Tibial nerve (tissue), 4 donors: ENCODE results near the gene TTC16. TPM values are rescaled to one million over a fixed set of nuclear protein-coding genes. Genes with fewer than 3 reads are reported as not detected.

Experiments
- DNase-seq, 2 donors: peaks; one replicate each; pipeline ENCODE4 v3.0.0-alpha.2; 2019; ENCODE audit warnings: low spot score in 2 of 2
- H3K27ac ChIP-seq, 4 donors: fragments of 200-600 bp; sonication (generic) in 3 of 4; one replicate each; pipeline ENCODE4 v1.5.1; 2017 to 2019; ENCODE audit warnings: mild to moderate bottlenecking in 1 of 4
- H3K27me3 ChIP-seq, 2 donors: fragments of 200-600 bp; sonication (generic) in 1 of 2; one replicate each; pipeline versions ENCODE4 v1.5.1 to v1.6.0; 2017 to 2019
- H3K36me3 ChIP-seq, 3 donors: fragments of 200-600 bp; sonication (generic); one replicate each; pipeline ENCODE4 v1.5.1; 2018 to 2019
- H3K4me1 ChIP-seq, 4 donors: fragments of 200-600 bp; sonication (generic) in 3 of 4; one replicate each; pipeline ENCODE4 v1.5.1; 2017 to 2019
- H3K4me3 ChIP-seq, 4 donors: fragments of 200-600 bp; sonication (generic) in 3 of 4; one replicate each; pipeline ENCODE4 v1.5.1; 2017 to 2019; ENCODE audit warnings: mild to moderate bottlenecking in 1 of 4, moderate library complexity in 1 of 4
- H3K9me3 ChIP-seq, 4 donors: fragments of 200-600 bp; sonication (generic) in 3 of 4; one replicate each; pipeline ENCODE4 v1.5.1; 2017 to 2019
- CTCF ChIP-seq, 5 experiments: fragments of 200-600 bp in 3 of 5; fragments of 450-650 bp in 2 of 5; sonication (generic) in 3 of 5; IDR thresholded peaks; one replicate each; pipeline ENCODE4 v1.5.1; 2016 to 2019; ENCODE audit warnings: antibody characterized with exemption in 5 of 5, mild to moderate bottlenecking in 3 of 5, moderate library complexity in 2 of 5
- EP300 ChIP-seq, 2 donors: sonication (generic); formaldehyde crosslinking; IDR thresholded peaks; one replicate each; pipeline ENCODE4 v1.6.1; 2017; ENCODE audit warnings: antibody characterized with exemption in 2 of 2, mild to moderate bottlenecking in 1 of 2
- POLR2A ChIP-seq, 2 donors: fragments of 450-650 bp; IDR thresholded peaks; one replicate each; pipeline ENCODE4 v1.6.1; 2017; ENCODE audit warnings: antibody characterized with exemption in 2 of 2, mild to moderate bottlenecking in 2 of 2, moderate library complexity in 2 of 2
- WGBS, 2 donors: methylation state at CpG; one replicate each; pipeline ENCODE4 v1.1.5; 2018; 5-methylcytosine and 5-hydroxymethylcytosine counted together
- total RNA-seq, 4 donors: library from RNA; depleted of rRNA; stranded (reverse); fragments of >200 nt; gene quantifications; one replicate each; pipeline ENCODE4 v1.1.0, GENCODE V29; 2016

Gene TTC16
- total RNA-seq, 4 donors from 2014 or later: 0.30 TPM; not detected in 3

- no peak for TF ChIP-seq POLR2A (IDR thresholded peaks at IDR 0.05)
- TF ChIP-seq CTCF (IDR thresholded peaks at IDR 0.05): no peak
- TF ChIP-seq EP300 (IDR thresholded peaks at IDR 0.05): no peak
- WGBS, 2 donors: 82 to 84% methylated on average over 8 to 9 of the region's 9 CpGs
- Histone ChIP-seq H3K9me3 (no peaks in the 10 kb centered on the region), H3K27me3 (no peaks in the 10 kb centered on the region), H3K4me1 (peaks cover 0 to 23% (median 10%) of the 10 kb centered on the region in 4 donors), H3K27ac (no peak overlapping the region), H3K4me3 (no peak overlapping the region), H3K36me3 (peaks cover 0 to 38% (median 0%) of the 10 kb centered on the region in 3 donors)
- DNase-seq: no peak
These were observed 15.0 kb downstream of the TTC16 start for GRCh38 chr9:127730799-127731410.

GRCh38 chr9:127731938-127732337 is 16.1 kb downstream of the TTC16 start:
- 53 to 67% methylated on average over 16 of the region's 16 CpGs for WGBS, 2 donors
- TF ChIP-seq POLR2A (IDR thresholded peaks at IDR 0.05): no peak
- no peak for DNase-seq
- no peak overlapping the region for H3K27ac ChIP-seq
- H3K4me1 ChIP-seq: peaks cover 0 to 23% (median 10%) of the 10 kb centered on the region in 4 donors
- no peaks in the 10 kb centered on the region for H3K9me3 ChIP-seq
- H3K4me3 ChIP-seq: no peak overlapping the region
- no peaks in the 10 kb centered on the region for H3K27me3 ChIP-seq
- H3K36me3 ChIP-seq: peaks cover 0 to 38% (median 0%) of the 10 kb centered on the region in 3 donors

GRCh38 chr9:127732444-127732843 is 16.6 kb downstream of the TTC16 start:
- H3K27ac ChIP-seq: no peak overlapping the region
- 93 to 94% methylated on average over 21 of the region's 21 CpGs for WGBS, 2 donors
- no peak for DNase-seq

GRCh38 chr9:127733614-127734013 is 17.7 kb downstream of the TTC16 start:
- Histone ChIP-seq H3K9me3 (no peaks in the 10 kb centered on the region), H3K4me1 (peaks cover 0 to 23% (median 10%) of the 10 kb centered on the region in 4 donors), H3K36me3 (peaks cover 0 to 42% (median 0%) of the 10 kb centered on the region in 3 donors), H3K4me3 (no peak overlapping the region), H3K27me3 (no peaks in the 10 kb centered on the region), H3K27ac (peak overlapping the region in 1 of 4 donors; percentile 10)
- no peak for TF ChIP-seq EP300 (IDR thresholded peaks at IDR 0.05)
- no peak for DNase-seq
- 71 to 91% methylated on average over 2 of the region's 2 CpGs for WGBS, 2 donors

More at GRCh38 chr9:127732444-127732843, 16.6 kb downstream of the TTC16 start:
- peaks cover 0 to 38% (median 0%) of the 10 kb centered on the region in 3 donors for H3K36me3 ChIP-seq
- no peak overlapping the region for H3K4me3 ChIP-seq
- H3K27me3 ChIP-seq: no peaks in the 10 kb centered on the region
- peaks cover 0 to 23% (median 10%) of the 10 kb centered on the region in 4 donors for H3K4me1 ChIP-seq
- H3K9me3 ChIP-seq: no peaks in the 10 kb centered on the region
- TF ChIP-seq EP300 (IDR thresholded peaks at IDR 0.05) (no peak), POLR2A (IDR thresholded peaks at IDR 0.05) (no peak), CTCF (IDR thresholded peaks at IDR 0.05) (no peak)

- Histone ChIP-seq H3K4me1 (peaks cover 0 to 23% (median 10%) of the 10 kb centered on the region in 4 donors), H3K4me3 (peak overlapping the region; percentile 56 to 91 (median 84))
- DNase-seq: no peak
These were observed 18.4 kb downstream of the TTC16 start for GRCh38 chr9:127734247-127734746.

More at GRCh38 chr9:127734247-127734746, 18.4 kb downstream of the TTC16 start:
- Histone ChIP-seq H3K9me3 (no peaks in the 10 kb centered on the region), H3K36me3 (peaks cover 0 to 49% (median 0%) of the 10 kb centered on the region in 3 donors), H3K27me3 (no peaks in the 10 kb centered on the region), H3K27ac (peak overlapping the region; percentile 85 to 99 (median 96))
- TF ChIP-seq CTCF (IDR thresholded peaks at IDR 0.05) (no peak), EP300 (IDR thresholded peaks at IDR 0.05) (no peak), POLR2A (IDR thresholded peaks at IDR 0.05) (no peak)
- 36 to 46% methylated on average over 5 to 19 of the region's 22 CpGs for WGBS, 2 donors
